HG03196 (cell line): ENCODE data around the gene GGCX.
"Not testable (repeated sequence)": the region's sequence is repeated elsewhere in the genome, so short reads cannot be mapped to it uniquely, and the experiment has no call there.

Source experiments
- ATAC-seq: cut with Tn5 transposase; IDR thresholded peaks from one replicate; pipeline ENCODE4 v1.9.1; 2021; ENCODE audit not compliant: unreplicated experiment

The GGCX gene

DNA sequence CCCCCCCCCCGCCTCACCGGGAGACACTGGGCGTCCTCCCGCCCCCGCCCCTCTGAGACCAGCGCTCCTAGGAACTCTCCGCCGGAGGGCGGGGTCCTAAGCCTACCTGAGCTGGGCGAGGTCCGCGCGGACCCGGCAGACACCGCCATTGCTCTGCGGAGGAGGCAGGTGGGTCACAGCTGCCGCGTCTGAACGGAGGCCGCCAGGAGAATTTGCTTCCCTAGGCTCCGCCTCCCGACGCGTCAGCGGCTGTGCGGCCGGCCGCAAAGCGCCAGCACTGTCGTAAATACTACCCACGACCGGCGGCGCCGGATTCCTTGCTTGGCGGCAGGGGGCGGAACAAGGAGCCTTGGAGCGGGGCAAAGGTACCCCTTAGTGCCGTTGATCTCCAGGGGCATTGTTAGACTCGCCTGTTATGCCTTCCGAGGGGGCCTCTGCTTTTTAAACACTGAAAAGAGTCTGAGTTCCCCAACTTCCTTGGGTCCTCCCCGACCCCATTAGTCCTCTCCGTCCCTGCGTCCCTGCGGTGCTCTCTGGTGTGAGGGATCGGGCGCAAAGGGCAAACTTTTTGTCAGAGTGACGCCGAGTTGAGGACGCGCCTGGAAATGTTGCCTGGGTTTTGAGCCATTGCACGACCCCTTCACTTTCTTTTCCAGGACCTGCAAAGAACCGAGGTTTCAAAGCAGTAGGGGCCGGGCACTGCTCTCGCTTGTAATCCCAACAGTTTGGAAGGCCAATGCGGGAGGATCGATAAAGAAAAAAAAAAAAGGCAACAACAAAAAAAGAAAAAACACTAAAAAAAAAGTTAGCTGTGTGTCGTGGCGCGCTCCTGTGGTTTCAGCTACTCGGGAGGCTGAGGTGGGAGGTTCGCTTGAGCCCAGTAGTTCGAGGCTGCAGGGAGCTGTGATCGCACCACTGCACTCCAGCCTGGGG is at the start of gene GGCX:
GGCX (minus strand) TSS at position 214 of the 933 bp plus-strand sequence; CDS start at position 149, 65 bp downstream.
- ATAC-seq, result peak; percentile 83

DNA sequence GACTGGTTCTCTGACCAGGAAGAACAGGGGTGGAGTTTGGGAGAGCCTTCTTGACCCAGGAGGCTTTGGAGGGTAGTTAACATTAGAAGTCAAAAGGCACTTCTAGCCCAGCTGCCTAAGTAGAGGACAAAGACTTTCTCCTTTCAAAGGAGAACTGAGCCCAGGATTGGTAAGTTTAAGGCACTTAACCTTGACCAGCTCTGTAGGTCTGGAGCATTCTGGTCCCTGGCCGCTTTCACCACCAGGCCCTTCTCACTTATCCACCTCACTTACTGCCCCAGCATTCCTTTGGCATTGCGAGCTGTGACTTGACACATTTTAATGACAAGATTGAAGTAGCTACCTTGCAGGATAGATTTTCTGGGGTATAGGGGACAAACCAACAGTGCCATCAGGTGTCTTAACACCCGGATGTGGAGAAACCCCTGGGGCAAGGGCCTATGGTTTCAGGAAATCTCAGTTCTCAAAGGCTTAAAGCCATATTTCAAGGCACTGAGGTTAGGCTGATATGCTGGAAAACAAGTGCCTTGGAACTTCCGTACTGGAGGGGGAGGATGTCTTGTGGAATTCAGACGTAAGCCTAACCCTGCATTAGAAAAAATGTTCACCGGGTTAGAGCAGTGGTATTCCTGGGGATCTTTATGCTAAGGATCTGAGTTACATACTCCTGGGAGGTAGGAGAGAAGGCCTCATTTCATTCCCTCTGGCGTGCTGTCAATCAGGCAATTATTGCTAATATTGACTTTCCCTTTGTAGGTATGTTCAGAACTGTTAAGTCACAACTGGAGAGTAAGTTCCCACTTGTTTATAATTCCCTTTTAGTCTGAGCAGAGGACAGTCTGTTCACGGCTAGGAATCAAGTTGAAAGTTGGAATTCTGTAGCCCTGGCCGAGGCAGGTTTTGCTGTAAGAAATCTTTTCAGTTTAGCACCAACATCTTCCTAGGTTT is 46.2 kb upstream of the GGCX start:
- ATAC-seq, result no peak

- ATAC-seq, result no peak
These were observed 44.8 kb upstream of the GGCX start for GRCh38 chr2:85606116-85606455.

DNA sequence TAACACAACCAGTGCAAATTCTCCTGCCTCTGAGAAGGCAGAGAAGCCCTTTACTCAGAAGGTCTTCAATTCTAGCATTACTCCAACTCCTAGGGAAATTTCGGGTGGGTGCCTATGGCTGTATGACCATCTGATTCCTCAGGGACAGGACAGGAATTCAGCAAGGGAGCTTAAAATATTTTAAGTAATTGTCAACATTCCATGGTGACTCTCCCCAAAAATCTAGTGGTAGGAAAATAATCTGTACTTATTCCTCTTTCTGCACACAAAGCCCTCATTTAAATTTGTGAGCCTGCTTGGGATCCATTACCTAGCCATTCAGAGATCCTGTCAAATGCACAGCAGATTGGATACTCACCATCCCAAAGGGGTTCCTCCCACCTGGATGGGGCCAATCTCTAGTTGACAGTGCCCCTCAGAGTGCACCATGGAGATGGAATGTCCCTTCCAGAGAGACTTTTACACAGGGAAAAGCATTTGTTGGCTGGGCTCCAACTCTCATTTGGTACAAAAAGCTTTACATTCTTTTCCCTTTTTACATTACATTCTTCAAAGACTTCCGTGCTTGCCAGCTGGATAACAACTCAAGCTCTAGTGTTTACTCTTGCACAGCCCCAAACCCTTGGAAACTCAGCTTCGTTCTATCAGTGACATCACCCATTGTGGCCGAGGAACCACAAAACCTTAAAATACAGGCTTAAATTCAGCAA is 44.3 kb upstream of the GGCX start:
- no peak for ATAC-seq

DNA sequence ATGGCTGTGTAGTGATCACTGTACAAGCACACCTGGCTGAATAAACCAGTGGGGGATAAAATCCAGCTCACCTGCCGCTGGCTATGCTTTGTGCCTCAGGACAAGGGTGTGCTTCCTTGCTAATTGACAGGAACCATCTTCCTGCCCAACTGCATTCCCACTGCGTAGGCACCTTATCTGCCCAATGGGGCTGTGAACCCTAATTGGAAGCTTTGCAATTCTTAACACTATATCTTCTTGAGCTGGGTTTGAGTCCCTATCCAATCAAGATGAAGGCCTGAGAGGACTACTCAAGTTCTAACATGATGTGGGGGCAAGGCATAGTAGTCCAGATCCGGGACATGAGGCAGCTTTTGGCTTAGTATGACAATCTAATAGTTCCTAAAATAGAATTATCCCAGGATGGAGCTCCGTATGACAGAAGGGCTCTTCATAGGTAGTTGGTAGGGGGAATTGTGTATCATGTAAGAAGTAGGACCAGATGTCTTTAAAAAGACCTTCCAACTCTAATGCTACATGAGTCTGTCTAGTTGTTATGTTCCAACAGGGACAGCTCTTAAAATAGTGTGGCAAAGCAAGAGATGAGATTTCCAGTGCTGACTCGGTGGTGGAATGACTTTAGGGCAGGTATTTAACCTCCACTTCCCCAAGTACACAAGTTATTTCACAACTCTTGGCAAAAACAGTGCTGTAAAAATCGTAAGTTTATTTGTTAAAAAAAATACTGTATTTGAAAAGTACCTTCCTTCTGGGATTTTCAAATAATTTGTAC is 43.5 kb upstream of the GGCX start:
- no peak for ATAC-seq

- not testable (repeated sequence) for ATAC-seq
These were observed 42.8 kb upstream of the GGCX start for GRCh38 chr2:85604133-85604444.

DNA sequence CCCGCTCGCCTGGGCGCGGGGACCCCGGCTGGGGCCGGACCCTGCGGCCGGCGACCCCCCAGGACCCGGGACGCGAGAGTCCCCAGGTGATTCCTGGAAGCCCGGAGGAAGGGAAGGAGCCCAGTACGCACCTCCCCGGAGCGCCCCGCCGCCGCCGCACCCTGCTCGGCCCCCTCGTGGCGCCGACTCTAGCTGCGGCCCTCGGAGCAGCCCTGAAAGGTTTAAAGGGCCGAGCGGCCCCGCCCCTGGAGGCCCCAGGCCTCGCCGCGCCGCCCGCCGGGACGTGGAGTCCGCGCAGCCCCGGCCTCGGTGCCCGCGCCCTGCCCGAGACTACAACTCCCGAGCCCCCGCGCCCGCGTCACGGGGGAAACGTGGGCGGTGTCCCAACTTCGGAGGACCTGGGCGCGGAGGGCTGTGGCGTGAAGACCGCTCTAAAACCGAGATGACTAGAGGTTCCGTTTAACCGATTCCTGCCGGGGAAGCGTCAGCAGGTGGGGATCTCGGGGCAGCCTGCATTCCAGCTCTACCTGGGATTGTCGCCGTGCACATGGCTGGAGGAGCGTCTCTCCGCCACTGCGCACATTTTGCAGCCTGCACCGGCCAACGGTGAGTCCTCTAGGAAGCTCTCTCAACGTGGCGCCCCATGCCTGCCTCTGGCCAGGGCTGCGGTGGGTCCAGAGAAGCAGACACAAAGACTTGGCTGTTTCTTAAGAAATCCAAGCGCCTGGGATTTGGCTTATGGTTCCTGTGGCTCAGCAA is 41.4 kb upstream of the GGCX start, which contains the start of gene TMEM150A:
TMEM150A (minus strand) TSS at position 223 of the 759 bp plus-strand sequence. CDS start 750 bp downstream, outside the sequence.
- peak; percentile 93 for ATAC-seq

- peak; percentile 26 for ATAC-seq
These were observed 40.6 kb upstream of the GGCX start for GRCh38 chr2:85601771-85602475.

DNA sequence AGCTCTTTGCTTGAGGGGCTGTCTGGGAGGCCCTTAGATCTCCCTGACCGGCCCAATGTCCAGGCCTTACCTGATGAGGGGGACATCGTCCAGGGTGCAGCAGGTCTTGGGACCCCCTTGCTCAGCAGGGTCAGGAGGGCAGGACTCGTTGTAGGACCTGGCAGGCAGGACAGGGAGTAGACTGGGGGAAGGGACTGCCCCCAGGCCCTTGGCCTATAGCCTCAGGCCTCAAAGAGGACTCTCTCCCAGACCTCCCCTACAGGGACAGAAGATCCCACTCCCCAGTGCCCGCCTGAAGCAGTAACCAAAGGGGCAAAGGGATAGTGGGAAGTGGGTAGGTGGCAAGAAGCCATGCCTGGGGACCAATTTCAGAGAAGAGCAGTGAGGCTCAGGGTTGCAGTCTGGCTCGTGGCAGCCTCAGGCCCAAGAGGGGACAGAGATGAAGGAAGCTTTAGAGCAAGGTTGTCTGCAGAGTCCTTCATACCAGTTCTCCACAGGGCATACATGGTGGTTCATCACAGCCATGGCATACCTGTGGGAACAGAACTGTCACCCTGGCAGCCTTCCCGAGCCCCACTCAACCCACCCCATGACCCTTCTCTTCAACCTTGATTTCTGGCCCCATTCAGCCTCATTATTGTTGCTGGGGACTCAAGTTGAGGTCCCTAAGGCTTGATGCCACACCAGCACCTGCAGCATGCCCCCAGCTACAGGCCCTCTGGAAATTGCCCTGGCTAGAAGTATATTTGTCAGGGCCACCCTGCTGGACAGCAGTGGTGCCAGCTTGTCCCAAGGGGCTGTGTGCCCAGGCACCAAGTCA is 39.9 kb upstream of the GGCX start:
- no peak for ATAC-seq

GRCh38 chr2:85600235-85600575 is 38.9 kb upstream of the GGCX start:
- ATAC-seq, result no peak

DNA sequence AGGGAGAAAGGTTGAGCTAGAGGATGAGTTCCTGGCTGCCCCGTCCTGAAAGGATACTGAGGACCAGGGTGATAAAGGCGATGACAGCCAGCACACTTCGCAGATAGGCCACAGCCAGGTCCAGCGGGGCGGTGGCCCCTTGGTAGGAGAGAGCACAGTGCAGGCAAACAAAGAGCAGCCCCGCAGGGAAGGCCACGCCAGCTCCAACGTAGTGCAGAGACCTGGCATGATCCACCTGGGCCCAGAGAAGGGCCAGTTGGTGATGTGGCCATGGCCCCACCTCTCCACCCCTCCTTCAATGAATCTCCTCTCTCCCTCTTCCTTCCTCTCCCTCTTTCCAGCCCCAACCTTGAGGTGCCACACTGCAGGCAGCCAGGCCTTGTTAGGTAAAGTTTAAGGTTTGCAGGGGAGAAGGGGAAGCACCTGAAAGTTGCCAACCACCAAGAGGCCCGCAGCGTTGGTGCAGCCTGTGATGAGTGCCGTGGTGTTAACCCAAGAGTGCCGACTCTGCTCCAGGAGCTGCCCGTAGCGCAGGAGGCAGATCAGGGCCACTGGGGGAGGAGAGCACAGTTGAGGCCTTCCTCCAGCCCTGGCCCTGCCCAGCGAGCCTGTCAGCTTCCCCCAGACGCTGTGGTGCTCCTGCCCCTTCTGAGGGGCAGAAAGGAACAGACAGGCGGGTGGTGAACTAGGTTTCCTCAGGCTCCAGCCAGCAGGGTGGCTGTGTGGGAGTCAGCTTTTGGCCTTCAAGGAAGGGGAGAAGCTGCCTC is 38.4 kb upstream of the GGCX start:
- no peak for ATAC-seq

DNA sequence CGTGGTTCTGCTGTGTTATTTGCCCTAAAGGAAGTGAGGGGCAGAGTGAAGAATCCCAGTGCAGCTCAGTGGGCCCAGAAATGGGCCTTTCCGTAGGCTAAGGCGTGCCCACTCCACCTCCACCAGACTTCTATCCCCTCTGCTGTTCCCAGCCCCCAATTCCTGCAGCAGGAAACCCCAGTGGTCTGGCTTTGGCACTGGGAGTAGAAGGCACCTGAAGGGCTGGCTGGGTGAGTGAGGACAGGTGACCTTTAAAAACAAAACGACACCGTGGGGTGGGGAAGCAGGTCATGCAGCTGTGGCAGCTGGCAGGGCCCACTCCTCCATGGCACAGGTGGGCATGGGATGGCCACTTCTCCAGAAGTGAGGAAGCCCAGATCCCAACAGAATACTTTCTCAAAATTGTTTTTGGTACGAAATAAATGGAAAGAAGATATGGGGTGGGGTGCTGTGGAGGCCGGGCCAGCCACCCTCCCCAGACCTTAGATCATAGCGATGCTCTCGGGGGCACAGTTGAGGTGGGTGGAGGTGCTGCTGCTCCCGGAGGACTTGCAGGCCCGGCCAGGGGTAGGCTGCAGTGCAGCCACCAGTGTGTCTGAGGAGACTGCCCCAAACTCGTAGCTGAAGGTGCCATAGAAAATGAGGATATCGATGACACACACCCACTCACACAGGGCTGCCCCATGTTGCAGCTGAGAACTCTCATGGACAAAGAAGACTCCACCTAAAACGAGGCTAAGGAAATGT is 37.5 kb upstream of the GGCX start:
- no peak for ATAC-seq

GRCh38 chr2:85597241-85597640 is 35.9 kb upstream of the GGCX start:
- no peak for ATAC-seq

DNA sequence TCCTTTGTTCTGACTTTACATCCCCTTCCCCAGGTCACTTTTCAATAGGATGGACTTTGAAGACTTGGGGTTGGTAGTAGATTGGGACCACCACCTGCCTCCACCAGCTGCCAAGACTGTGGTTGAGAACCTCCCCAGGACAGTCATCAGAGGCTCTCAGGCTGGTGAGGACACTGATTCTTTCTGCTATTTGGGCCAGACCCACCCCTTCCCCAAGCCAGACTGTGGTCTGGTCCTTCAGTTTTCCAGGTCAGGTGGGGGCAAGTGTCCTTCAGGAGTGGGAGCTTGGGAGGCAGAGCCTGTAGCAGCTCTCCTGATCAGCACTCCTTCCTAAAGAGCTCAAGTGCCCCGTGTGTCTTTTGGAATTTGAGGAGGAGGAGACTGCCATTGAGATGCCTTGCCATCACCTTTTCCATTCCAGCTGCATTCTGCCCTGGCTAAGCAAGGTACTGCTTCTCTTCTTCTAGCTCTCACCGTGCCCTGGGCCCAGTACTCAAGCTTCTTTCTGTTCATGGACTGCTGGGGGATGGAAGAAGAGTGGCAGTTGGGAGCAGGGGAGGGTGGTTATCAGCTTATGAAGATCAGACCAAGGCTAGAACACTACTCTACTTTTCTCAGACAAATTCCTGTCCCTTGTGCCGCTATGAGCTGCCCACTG is 35.3 kb upstream of the GGCX start:
- no peak for ATAC-seq

GRCh38 chr2:85596026-85596333 is 34.7 kb upstream of the GGCX start:
- no peak for ATAC-seq

GRCh38 chr2:85595301-85596025 is 34.2 kb upstream of the GGCX start, which contains the start of gene RNF181:
Gene RNF181 (plus strand): TSS chr2:85595745. CDS start chr2:85595764, 19 bp downstream.
- peak; percentile 95 for ATAC-seq
